Measurements from ENCODE around the gene IFT57.
A peak's percentile ranks its signal among the peaks of the same experiment; 100 is the strongest.

The IFT57 gene

GRCh38 chr3:108124337-108125152 lies 97.7 kb downstream of the IFT57 start:
- peak; percentile 80 to 82 for DNase-seq

- no peak for DNase-seq
Observed at GRCh38 chr3:108123326-108123725, 98.9 kb downstream of the IFT57 start.

- DNase-seq, result no peak
Observed at GRCh38 chr3:108122276-108122675, 99.9 kb downstream of the IFT57 start.

GRCh38 chr3:108119398-108120104 lies 102.7 kb downstream of the IFT57 start:
- no peak for DNase-seq

GRCh38 chr3:108118038-108118768 lies 104.0 kb downstream of the IFT57 start:
- no peak for DNase-seq

GRCh38 chr3:108117241-108117775 lies 104.9 kb downstream of the IFT57 start:
- no peak for DNase-seq

GRCh38 chr3:108114423-108115065 lies 107.7 kb downstream of the IFT57 start:
- no peak for DNase-seq

- DNase-seq, result no peak
Observed at GRCh38 chr3:108113975-108114374, 108.2 kb downstream of the IFT57 start.

GRCh38 chr3:108110934-108111333 lies 111.3 kb downstream of the IFT57 start:
- no peak for DNase-seq
